GM21515 (cell line): Measurements from ENCODE around the gene ADAP1.

ENCODE experiments used
- ATAC-seq: cut with Tn5 transposase; IDR thresholded peaks from one replicate; pipeline ENCODE4 v1.9.1; 2021; ENCODE audit not compliant: unreplicated experiment

The ADAP1 gene

DNA sequence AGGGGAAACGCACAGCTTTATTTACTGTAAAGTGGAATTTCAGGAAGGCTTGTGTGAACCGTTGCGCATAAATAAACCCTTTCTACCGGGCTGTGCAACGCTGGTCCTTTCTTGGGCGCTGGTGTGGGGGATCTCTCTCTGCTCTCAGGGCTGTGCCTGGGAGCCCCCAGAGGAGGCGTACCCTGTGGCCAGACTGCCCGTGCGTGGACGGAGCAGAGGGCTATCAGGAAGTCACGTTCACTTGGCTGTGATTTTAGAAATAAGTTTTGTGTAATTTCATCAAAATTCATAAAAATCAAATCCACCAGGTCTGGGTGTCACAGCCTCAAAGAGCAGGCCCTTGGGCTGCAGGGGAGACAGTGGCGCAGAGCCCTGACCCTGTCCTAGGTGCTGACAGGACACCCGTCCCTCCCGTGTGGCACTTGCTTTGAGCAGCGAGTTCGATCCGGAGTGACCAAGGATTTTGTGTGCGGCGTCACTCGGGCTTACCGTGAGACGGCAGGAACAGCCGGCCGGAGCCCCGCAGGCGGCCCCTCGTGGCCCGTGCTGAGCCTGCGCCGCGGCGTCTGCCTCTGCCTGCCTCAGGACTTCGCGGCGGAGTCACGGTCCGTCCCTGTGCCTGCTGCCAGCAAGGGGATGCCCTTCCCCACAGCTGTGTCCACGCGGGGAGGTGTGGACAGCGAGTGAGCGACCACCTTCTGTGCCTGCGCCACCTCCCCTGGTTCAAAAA is 58.0 kb downstream of the ADAP1 start:
- ATAC-seq, result no peak

DNA sequence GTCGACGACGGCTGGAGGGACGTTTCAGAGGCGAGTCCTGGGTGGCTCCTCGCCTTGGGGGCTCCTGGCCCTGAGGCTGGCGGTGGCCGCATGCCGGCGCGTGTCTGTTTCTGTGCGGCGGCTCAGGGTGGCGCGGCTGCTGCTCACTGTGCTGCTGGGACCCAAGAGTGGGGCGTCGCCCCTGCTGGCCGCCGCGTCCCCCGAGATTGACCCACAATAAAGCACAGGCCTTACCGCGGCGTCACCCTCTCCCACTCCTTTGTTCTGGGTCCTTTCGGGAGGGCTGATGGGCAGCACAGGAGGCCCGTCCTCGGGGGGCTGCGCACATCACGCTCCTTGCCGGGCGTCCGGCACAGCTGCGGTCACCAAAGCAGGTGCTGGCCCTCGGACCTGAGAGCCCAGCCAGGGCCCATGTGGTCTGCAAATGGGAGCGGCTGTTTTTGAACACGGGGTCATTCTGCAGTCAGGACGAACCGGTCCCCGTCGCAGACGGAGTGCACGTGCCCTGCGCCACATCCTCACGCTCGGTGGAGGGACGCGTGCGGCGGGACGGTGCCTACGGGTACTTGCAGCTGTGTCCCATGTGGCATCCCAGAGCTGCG is 58.9 kb downstream of the ADAP1 start:
- ATAC-seq, result no peak

DNA sequence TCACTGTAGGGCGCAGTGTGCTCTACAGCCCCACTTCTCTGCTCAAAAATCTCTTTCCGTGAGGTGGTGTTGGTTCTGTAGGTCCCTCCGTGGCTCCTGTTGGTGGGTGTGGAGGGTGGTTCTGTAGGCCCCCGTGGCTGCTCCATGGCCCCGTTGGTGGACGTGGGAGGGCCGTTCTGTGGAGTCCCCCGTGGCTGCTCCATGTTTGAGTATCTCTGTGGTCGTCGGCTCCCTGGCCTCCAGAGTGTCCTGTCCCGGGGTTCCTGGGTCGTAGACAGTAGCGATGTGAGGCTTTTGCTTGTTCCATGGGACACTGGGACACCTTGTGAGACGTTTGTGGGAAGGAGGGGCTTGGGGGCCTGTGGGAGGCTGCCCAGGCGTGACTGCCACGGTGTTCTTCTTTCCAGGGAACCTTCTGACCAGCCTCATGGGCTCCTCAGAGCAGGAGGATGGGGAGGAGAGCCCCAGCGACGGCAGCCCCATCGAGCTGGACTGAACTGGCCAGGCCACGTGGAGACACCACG is 59.5 kb downstream of the ADAP1 start:
- ATAC-seq, result no peak

DNA sequence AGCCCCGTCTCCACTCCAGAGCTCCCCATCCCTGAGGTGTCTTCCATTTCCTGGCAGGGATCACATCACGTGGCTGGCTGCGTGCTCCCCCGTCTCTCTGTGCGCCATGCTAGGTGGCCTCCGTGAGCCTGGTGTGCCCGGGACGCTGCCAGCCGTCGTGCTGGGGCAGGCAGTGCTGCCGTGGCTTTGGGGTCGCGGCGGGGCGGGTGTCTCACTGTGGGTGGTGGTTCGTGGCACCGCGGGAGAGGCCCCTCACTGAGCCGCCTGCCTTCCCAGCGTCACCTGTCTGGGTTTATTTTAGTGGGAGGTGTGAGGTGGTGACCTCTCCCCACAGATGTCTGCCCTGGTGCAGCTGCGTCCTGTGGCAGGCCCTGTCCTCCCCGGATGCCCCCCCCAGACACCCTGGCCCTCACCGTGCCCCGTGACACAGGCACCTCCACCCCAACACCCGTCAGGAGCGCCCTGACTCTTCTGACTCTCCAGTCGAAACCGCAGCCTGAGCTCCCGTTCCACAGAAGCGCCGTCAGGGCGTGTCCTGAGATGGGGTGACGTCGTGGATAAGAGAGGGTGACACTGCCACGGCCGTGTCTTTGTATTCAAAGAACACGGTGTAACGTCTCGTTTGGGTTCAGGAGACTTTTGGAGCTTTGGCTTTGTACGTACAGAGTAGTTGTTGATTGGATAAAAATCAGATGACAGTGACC is 60.2 kb downstream of the ADAP1 start:
- ATAC-seq, result no peak

DNA sequence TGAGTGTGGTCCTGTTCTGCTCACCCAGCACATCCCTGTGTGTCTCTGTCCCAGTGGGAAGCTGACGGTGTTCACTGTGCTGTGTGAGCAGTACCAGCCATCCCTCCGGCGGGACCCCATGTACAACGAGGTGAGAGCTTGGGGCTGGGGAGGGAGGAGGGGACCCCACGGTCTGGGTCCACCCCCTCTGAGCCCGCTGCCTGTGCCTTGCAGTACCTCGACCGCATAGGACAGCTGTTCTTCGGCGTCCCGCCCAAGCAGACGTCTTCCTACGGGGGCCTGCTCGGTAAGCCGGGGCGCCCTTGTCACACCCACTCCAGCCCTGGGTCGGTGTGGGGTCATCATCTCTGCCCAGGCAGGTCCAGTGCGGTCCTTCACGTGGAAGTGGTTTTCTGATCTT is 60.8 kb downstream of the ADAP1 start:
- ATAC-seq, result no peak

DNA sequence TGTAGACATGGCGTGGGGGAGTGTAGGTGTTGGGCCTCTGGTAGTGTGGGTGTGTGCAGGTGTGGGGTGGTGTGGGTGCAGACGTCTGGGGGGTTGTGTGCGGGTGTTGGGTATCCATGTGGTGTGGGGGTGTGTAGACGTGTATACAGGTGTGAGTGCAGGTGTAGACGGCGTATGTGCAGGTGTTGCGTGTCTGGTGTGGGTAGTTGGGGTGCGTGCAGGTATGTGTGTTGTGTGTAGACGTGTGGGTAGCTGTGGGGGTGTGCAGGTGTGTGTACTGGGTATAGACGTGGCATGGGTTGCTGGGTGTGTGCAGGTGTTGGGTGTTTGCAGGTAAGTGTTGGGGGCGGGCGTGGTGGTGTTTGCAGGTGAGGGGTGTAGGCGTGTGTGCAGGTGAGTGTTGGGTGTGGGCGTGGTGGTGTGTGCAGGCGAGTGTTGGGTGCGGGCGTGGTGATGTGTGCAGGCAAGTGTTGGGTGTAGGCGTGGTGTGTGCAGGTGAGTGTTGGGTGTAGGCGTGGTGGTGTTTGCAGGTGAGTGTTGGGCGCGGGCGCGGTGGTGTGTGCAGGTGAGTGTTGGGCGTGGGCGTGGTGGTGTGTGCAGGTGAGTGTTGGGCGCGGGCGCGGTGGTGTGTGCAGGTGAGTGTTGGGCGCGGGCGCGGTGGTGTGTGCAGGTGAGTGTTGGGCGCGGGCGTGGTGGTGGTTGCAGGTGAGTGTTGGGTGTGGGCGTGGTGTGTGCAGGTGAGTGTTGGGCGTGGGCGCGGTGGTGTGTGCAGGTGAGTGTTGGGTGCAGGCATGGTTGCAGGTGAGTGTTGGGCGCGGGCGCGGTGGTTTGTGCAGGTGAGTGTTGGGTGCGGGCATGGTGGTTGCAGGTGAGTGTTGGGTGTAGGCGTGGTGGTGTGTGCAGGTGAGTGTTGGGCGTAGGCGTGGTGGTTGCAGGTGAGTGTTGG is 61.6 kb downstream of the ADAP1 start:
- ATAC-seq, result no peak

DNA sequence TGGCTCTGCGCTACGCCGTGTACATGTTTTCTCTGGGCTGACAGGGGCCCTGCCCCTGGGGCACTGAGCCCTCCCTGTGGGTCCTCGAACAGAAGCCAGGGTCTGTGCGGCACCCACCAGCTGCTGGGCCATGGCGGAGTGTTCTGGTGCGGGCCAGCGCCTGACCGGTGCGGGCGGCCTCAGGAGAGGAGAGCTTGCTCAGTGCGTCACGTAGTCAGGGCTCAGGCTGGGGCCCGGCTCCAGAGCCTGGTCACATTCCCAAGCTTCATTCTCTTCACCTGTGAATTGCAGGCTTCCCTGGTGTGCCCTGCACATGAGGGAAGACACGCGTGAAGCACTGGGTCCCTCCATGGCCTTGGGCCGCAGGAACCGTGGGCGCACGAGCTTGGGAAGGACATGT is 62.7 kb downstream of the ADAP1 start:
- ATAC-seq, result no peak

DNA sequence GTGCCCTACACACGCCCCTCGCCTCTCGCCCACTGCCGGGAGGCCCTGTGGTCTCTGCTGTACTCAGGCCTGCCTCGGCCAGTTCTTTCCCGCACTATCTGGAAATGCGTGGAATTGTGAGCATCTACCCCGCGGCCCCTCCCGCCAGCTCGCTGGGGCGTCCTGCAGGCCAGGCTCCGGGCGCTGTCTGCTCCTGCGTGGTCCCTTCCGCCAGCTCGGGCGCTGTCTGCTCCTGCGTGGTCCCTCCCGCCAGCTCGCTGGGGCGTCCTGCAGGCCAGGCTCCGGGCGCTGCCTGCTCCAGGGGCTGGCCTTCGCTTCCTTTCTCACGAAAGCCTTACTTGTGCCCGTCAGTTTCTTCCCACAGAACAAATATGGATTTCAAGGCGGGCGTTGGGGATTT is 63.2 kb downstream of the ADAP1 start:
- ATAC-seq, result no peak

DNA sequence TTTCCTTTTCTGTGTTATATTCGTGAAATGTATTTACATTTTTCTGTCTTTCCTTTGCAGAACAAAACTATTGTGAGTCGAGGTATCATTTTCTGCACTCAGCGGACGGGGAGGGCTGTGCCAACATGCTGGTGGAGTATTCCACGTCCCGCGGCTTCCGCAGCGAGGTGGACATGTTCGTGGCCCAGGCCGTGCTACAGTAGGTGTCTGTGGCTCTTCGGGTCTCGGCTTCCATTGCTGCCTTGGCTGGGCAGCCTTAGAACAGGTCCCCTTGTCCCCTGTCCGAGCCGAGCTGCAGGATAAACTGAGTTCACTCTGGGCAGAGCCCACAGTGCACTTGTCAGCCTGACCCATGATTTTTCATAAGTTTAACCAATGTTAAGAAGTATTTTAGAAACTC is 63.6 kb downstream of the ADAP1 start:
- no peak for ATAC-seq

DNA sequence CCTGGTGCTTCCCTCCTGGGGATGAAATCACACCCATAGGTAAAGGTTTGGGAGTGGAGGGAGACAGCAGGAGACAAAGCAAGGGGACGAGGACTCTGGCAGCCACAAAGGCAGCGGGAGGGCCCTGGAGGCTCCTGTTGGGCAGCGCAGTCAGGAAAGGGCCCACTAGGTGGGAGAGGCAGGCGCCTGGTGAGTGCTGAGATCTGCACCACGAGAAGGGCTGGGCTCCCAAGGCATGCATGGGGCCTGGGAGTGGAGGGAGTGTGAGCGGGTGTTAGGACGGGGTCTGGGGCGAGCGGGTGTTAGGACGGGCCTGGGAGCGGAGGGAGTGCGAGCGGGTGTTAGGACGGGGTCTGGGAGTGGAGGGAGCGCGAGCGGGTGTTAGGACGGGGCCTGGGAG is 65.1 kb downstream of the ADAP1 start:
- no peak for ATAC-seq

DNA sequence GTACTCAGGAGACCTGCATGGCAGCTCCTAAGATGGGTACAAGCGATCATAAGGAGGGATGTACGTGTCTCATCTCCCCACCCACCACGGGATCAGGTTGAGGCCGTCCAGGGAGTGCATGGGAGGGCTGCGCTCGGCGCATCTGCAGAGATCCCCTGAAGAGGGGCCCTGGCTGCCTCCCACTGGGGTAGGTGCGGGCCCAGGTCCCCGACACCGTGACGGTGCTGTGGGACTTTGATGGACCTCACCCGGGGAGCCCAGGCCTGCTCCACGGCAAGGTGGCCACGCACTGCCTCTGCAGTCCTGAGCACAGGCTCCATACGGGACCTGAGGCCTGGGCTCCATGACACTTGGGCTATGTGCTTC is 65.5 kb downstream of the ADAP1 start:
- no peak for ATAC-seq

DNA sequence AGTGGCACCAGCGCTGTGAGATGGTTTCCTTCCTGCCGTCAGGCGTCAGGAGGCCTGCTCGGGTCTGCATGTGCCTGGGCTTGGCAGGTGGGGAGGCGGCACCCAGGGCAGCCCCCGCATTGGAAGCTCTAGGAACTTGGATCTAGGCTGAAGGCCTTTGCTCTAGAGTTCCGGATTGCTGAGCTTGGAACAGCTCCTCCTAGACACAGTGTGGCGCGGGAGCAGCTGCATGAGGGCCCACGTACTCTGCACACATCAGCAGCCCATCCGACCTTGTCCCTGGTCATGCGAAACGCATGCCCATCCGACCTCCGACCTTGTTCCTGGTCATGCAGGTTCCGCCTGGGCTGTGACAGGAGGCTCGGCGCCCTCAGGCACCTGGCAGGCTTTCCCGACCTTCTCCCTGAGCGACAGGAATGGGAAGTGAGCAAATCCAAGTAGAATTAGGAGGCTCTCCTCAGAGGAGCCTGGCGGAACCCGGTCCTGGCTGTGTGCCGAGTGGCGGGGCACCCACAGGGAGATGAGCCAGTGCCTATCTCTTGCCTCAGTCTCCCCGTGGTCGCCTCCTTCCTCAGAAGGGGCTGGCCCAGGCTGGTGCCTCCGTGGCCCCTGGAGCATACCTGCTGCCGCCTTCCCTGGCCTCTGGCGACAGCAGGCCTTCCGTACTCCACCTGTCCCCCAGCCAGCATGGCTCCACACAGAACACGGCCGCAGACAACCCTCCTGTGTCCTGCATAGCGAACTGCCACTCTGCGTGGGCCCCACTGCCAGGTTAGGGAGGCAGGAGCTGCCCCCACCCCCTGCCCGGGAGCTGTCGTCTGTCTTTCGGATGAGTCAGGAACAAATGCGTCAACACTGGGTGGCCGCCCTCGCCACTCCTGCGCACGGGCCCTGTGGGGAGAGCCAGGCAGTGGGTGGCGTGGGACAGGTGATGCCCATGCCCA is 66.1 kb downstream of the ADAP1 start:
- ATAC-seq, result no peak

DNA sequence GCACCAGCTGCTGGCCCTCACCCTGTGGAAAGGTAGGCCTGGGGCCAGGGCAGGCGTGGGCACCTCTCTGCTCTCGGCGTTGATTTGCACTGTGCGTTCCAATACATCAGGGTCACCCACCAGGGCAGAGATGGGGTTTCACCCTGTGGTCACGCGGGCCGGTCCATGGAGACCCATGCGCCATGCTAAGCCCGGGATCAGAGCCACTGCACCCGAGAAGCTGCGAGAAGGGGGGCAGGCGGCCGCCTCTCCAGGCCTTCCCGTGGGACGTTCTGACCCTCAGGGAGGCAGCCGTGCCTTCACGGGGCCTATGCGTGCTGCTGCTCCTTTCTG is 67.0 kb downstream of the ADAP1 start:
- no peak for ATAC-seq

DNA sequence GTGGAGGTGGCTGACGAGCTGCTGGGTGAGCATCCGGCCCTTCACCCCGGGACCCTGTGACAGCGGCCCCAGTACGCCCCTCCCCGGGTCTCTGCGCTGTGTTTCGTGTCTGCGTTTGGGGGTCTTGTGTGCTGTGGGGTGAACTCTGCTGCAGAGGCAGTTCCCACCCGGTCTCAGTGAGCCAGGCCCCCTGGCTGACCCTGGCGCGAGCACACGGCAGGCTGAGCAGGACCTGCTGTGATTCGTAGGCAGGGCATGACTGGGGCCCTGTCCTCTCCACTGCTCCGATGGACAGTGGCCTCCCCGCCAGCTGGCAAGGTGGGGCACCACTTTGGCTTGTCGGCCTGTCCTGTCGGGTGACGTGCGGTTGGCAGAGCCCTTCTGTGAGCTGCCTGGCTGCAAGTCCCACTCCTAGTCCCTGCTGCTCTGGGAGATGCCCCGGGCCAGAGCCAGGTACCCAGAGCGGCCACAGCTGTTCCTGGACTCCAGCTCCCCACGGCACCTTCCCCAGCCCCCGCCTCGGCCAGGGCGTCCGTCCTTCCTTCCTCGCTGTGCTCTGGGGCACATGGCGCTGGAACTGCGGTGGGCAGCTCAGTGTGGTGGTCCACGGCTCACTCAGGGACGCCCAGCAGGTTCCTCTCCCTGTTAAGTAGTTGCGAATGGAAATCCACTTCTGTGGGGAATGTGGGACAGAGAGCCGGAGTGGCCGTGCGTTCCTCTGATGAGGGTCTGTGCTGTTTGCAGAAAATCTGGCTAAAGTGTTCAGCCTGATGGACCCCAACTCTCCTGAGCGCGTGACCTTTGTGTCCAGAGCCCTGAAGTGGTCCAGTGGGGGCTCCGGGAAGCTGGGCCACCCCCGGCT is 67.6 kb downstream of the ADAP1 start:
- ATAC-seq, result no peak

DNA sequence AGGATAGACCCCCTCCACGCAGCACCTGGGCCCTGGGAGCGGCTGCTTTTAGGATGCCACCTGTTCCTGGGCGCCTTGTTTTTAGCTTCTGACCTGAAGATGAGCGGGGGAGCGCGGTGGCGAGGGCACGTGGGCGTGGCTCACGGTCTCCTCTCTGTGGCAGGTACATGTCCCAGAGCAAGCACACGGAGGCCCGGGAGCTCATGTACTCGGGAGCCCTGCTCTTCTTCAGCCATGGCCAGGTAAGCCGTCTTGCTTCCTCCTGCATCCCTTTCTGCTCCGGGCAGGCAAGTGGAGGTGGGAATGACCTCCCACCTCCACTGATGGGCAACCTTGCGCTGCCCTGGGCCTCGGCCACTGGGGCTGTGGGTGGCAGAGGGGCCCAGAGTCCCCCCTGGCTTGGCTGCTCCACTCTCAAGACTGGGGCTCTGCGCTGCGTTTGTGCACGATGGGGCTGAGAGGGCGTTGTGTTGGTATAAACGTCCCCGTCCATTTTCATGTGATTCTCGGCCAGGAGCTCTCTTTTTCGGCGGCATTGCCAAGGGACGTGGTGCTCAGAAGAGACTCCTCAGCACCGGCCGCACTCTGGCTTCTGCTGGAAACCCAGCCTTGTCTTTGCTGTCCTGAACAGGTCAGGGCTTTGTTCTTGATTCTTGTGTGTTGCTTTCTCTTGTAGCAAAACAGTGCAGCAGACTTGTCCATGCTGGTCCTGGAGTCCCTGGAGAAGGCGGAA is 68.4 kb downstream of the ADAP1 start:
- no peak for ATAC-seq

DNA sequence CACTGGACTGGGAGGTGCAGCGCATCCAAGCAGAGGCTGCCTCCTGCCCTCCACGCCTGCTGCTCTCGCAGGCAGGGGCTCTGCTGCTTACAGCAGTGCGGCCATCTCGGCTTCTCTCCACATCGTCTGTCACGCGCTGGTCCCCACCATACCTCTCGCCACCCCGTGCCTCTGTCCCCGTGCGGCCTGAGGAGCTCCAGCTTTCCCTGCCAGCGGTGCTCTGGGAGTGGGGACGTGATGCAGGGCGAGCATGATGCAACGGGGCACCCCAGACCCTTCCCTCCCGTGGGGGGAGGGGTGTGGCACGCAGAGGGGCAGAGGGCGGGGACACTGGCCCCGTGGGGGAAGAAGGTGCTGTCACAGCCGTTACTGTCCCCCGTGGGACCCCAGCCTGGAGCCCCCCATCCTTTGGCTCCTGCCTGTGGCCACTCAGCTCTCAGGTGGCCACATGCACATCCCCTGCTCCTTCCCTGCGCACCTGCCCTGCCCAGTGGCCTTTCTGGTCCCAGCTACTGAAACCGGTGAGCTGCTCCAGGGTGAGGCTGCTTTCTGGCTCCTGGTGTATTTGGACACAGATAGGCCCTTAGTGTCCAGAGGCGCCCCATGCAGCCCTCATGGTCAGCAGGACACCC is 69.1 kb downstream of the ADAP1 start:
- no peak for ATAC-seq

DNA sequence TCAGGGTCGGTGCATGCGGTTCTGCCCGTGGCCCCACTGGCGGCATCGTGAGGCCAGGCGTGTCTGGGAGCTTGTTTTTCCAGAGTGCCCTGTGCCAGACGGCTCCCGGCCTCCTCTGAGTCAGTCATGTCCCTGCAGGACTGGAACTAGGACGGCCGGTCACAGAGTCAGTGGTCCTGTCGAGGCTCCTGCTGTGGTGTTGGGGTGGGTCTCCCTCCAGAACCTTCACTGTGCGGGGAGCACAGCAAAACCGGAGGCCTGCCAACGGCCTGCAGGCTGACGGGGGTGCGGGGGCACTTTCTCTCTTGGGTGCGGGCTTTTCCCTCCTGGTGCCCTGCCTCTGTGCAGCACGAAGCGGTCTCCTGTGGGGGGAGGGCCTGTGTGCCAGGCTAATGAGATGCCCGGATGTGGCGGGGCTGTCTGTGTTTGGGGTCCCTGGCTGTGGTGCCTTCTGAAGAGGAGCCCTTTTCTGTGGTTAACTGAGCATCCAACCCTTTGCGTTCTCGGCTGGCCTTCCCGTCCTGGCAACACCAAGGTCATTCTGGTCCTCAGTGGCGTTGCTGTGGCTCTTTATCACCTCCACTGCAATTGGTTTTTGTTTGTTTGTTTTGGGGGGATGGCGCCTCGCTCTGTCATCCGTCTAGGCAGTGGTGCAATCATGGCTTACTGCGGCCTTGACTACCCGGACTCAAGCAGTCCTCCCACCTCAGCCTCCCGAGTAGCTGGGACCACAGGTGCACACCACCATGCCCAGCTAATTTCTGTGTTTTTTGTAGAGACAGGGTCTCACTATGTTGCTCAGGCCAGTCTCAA is 70.1 kb downstream of the ADAP1 start:
- ATAC-seq, result no peak
